HepG2 (cell line): ENCODE measurements around the gene SLX4.

Source experiments
- CBFB ChIP-seq: sonication (generic); formaldehyde crosslinking; IDR thresholded peaks from 2 replicates; pipeline ENCODE4 v1.4.0; 2020; ENCODE audit warnings: missing genetic modification reagents
- HDAC2 ChIP-seq: sonication (generic); formaldehyde crosslinking; IDR thresholded peaks from 2 replicates; pipeline ENCODE4 v1.4.0; 2020; ENCODE audit warnings: missing genetic modification reagents
- POLR2A ChIP-seq, 2 experiments: IDR thresholded peaks; 2 replicates each; pipeline ENCODE4 v1.6.1; 2011; ENCODE audit warnings: low read depth in 2 of 2, low read length in 2 of 2, mild to moderate bottlenecking in 1 of 2, moderate library complexity in 1 of 2; ENCODE audit not compliant: insufficient read depth in 1 of 2
- POLR2AphosphoS5 ChIP-seq: IDR thresholded peaks from 2 replicates; pipeline ENCODE4 v1.6.1; 2012; ENCODE audit warnings: low read depth, low read length
- RELA ChIP-seq: sonication (generic); formaldehyde crosslinking; IDR thresholded peaks from 2 replicates; pipeline ENCODE4 v1.4.0; 2020; ENCODE audit warnings: missing genetic modification reagents
- TAF1 ChIP-seq: sonication (generic); formaldehyde crosslinking; IDR thresholded peaks from 2 replicates; pipeline ENCODE4 v1.4.0; 2020; ENCODE audit warnings: missing genetic modification reagents
- ZNF530 ChIP-seq: sonication (generic); formaldehyde crosslinking; IDR thresholded peaks from 2 replicates; pipeline ENCODE4 v1.5.0; 2020; ENCODE audit warnings: low read depth, mild to moderate bottlenecking, missing genetic modification reagents
- ZNF598 ChIP-seq: sonication (generic); formaldehyde crosslinking; IDR thresholded peaks from 2 replicates; pipeline ENCODE4 v1.5.1; 2020; ENCODE audit warnings: mild to moderate bottlenecking, missing genetic modification reagents, borderline replicate concordance
- TF ChIP-seq, protein P1 (sequence below): sonication (generic); formaldehyde crosslinking; IDR thresholded peaks from 2 replicates; pipeline ENCODE4 v1.5.0; 2020; ENCODE audit warnings: mild to moderate bottlenecking, missing genetic modification reagents, moderate library complexity
- TF ChIP-seq, protein P2 (sequence below), 2 experiments: IDR thresholded peaks; 2 replicates each; pipeline ENCODE4 v1.6.1; 2011 to 2012; ENCODE audit warnings: low read length in 2 of 2, borderline replicate concordance in 1 of 2, low read depth in 1 of 2, mild to moderate bottlenecking in 1 of 2, moderate library complexity in 1 of 2
- TF ChIP-seq, protein P3 (sequence below): sonication (generic); formaldehyde crosslinking; IDR thresholded peaks from 2 replicates; pipeline ENCODE4 v1.5.1; 2020; ENCODE audit warnings: missing genetic modification reagents, mild to moderate bottlenecking, borderline replicate concordance
- TF ChIP-seq, protein P4 (sequence below): sonication (generic); formaldehyde crosslinking; IDR thresholded peaks from 2 replicates; pipeline ENCODE4 v1.4.0; 2020; ENCODE audit warnings: missing genetic modification reagents
- TF ChIP-seq, protein P5 (sequence below), 2 experiments: sonication (generic) in 1 of 2; formaldehyde crosslinking in 1 of 2; IDR thresholded peaks; 2 replicates each; pipeline versions ENCODE4 v1.5.1 to v1.6.1; 2011 to 2020; ENCODE audit warnings: borderline replicate concordance in 1 of 2, low read depth in 1 of 2, low read length in 1 of 2, mild to moderate bottlenecking in 1 of 2, missing genetic modification reagents in 1 of 2, moderate library complexity in 1 of 2

DNA sequence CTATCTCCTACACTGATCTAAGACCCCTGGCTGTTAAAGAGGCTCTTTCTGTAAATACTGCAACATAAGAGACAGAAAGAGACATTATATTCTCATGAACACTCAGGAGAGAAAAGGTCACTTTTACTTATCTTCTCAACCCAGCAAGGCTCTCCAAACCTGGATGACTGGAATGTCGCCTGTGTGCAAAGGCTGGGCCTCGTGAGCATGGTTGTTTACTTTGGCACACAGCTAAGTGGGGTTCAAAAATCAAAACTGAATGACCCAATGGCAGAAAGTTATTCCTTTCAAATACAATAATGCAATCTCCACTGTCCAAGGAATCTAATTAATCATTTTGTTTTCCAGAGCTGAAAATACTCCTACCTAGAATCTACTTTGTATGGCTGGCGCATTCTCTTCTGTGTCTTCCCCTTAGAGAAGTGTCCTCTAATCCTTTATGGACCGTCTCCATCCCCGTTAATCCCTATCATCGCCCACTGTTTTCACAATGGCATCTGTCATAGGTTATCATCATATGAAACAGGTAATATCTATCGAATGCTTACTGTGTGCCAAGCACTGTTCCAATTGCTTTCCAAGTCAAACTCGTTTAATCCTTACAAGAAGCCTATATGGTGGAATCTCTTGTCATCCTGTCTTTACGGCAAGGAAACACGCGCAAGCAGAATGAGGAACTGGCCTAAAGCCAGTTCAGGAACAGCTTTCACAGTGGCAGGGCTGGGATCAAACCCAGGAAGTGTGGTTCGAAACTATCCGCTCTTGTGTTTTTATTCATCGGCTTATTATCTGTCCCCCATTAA lies 1.3 kb downstream of the SLX4 start:
- TF ChIP-seq, protein P1, sequence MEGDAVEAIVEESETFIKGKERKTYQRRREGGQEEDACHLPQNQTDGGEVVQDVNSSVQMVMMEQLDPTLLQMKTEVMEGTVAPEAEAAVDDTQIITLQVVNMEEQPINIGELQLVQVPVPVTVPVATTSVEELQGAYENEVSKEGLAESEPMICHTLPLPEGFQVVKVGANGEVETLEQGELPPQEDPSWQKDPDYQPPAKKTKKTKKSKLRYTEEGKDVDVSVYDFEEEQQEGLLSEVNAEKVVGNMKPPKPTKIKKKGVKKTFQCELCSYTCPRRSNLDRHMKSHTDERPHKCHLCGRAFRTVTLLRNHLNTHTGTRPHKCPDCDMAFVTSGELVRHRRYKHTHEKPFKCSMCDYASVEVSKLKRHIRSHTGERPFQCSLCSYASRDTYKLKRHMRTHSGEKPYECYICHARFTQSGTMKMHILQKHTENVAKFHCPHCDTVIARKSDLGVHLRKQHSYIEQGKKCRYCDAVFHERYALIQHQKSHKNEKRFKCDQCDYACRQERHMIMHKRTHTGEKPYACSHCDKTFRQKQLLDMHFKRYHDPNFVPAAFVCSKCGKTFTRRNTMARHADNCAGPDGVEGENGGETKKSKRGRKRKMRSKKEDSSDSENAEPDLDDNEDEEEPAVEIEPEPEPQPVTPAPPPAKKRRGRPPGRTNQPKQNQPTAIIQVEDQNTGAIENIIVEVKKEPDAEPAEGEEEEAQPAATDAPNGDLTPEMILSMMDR (CRISPR knock-in tag): no peak
- TF ChIP-seq, protein P2, sequence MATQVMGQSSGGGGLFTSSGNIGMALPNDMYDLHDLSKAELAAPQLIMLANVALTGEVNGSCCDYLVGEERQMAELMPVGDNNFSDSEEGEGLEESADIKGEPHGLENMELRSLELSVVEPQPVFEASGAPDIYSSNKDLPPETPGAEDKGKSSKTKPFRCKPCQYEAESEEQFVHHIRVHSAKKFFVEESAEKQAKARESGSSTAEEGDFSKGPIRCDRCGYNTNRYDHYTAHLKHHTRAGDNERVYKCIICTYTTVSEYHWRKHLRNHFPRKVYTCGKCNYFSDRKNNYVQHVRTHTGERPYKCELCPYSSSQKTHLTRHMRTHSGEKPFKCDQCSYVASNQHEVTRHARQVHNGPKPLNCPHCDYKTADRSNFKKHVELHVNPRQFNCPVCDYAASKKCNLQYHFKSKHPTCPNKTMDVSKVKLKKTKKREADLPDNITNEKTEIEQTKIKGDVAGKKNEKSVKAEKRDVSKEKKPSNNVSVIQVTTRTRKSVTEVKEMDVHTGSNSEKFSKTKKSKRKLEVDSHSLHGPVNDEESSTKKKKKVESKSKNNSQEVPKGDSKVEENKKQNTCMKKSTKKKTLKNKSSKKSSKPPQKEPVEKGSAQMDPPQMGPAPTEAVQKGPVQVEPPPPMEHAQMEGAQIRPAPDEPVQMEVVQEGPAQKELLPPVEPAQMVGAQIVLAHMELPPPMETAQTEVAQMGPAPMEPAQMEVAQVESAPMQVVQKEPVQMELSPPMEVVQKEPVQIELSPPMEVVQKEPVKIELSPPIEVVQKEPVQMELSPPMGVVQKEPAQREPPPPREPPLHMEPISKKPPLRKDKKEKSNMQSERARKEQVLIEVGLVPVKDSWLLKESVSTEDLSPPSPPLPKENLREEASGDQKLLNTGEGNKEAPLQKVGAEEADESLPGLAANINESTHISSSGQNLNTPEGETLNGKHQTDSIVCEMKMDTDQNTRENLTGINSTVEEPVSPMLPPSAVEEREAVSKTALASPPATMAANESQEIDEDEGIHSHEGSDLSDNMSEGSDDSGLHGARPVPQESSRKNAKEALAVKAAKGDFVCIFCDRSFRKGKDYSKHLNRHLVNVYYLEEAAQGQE (IDR thresholded peaks at IDR 0.05; ENCODE audit: borderline replicate concordance in 1 of 2, low read depth in 1 of 2, low read length in 2 of 2): no peak
- TF ChIP-seq, protein P3, sequence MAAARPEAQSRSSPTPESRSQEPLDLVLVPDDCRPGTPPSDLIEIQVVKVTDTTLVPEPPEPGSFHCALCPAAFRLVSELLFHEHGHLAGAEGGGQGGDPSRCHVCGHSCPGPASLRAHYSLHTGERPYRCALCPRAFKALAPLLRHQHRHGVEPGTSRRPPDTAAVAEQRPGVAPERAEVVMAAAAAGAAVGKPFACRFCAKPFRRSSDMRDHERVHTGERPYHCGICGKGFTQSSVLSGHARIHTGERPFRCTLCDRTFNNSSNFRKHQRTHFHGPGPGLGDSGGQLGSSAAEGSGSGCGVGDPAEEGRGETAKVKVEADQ (CRISPR knock-in tag): no peak
- no peak for TF ChIP-seq POLR2AphosphoS5
- TF ChIP-seq TAF1: no peak
- TF ChIP-seq RELA: no peak
- no peak for TF ChIP-seq POLR2A (IDR thresholded peaks at IDR 0.05; ENCODE audit: insufficient read depth in 1 of 2, low read depth in 2 of 2, low read length in 2 of 2)
- no peak for TF ChIP-seq ZNF598 (CRISPR knock-in tag)
- TF ChIP-seq CBFB (CRISPR knock-in tag): no peak
- TF ChIP-seq, protein P4, sequence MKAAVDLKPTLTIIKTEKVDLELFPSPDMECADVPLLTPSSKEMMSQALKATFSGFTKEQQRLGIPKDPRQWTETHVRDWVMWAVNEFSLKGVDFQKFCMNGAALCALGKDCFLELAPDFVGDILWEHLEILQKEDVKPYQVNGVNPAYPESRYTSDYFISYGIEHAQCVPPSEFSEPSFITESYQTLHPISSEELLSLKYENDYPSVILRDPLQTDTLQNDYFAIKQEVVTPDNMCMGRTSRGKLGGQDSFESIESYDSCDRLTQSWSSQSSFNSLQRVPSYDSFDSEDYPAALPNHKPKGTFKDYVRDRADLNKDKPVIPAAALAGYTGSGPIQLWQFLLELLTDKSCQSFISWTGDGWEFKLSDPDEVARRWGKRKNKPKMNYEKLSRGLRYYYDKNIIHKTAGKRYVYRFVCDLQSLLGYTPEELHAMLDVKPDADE (CRISPR knock-in tag): no peak
- TF ChIP-seq, protein P5, sequence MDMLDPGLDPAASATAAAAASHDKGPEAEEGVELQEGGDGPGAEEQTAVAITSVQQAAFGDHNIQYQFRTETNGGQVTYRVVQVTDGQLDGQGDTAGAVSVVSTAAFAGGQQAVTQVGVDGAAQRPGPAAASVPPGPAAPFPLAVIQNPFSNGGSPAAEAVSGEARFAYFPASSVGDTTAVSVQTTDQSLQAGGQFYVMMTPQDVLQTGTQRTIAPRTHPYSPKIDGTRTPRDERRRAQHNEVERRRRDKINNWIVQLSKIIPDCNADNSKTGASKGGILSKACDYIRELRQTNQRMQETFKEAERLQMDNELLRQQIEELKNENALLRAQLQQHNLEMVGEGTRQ (IDR thresholded peaks at IDR 0.05; ENCODE audit: low read depth, low read length): no peak
- TF ChIP-seq, protein P5 (CRISPR knock-in tag; IDR thresholded peaks at IDR 0.05; ENCODE audit: borderline replicate concordance): no peak
- TF ChIP-seq HDAC2: no peak
- no peak for TF ChIP-seq ZNF530 (CRISPR knock-in tag)
